H1 (cell line): ENCODE data around the gene TXLNB. TPM values are rescaled to one million over a fixed set of nuclear protein-coding genes. Genes with fewer than 3 reads are reported as not detected.

Source experiments
- CHD7 ChIP-seq: fragments of 300-600 bp; sonication (generic); IDR thresholded peaks from 2 replicates; pipeline ENCODE4 v1.7.1; 2012; ENCODE audit warnings: low read length, moderate library complexity, mild to moderate bottlenecking, inconsistent platforms; ENCODE audit not compliant: insufficient replicate concordance
- CTCF ChIP-seq, 3 experiments: IDR thresholded peaks; 1 replicate in 2 of 3; 2 replicates in 1 of 3; pipeline versions ENCODE4 v1.5.1 to v1.6.1; 2011; ENCODE audit warnings: low read length in 3 of 3, mild to moderate bottlenecking in 3 of 3, inconsistent platforms in 2 of 3, low read depth in 1 of 3, moderate library complexity in 1 of 3; ENCODE audit not compliant: insufficient read depth in 1 of 3; ENCODE audit errors: control extremely low read depth in 1 of 3
- HDAC2 ChIP-seq, 2 experiments: fragments of 300-600 bp in 1 of 2; sonication (generic) in 1 of 2; IDR thresholded peaks; 2 replicates each; pipeline ENCODE4 v1.6.1; 2011 to 2012; ENCODE audit warnings: low read depth in 2 of 2, low read length in 2 of 2, mild to moderate bottlenecking in 2 of 2, moderate library complexity in 2 of 2, borderline replicate concordance in 1 of 2, inconsistent platforms in 1 of 2
- KDM1A ChIP-seq: fragments of 200-600, 300-600 bp; sonication (generic); IDR thresholded peaks from 2 replicates; pipeline ENCODE4 v1.7.1; 2016; ENCODE audit warnings: mild to moderate bottlenecking, low read length, borderline replicate concordance
- polyA plus RNA-seq, 7 experiments: library from polyadenylated mRNA; depleted of rRNA in 3 of 7; stranded (reverse) in 5 of 7; unstranded in 2 of 7; fragments of >200 nt in 5 of 7; fragments of 200-250 nt in 2 of 7; gene quantifications; 1 replicate in 5 of 7; 2 replicates in 1 of 7; 4 replicates in 1 of 7; pipeline versions ENCODE4 v1.2.1 to v1.2.3, GENCODE V29; 2011 to 2013; ENCODE audit warnings: missing spikeins in 2 of 7, mixed read lengths in 2 of 7
- total RNA-seq: library from RNA; stranded (reverse); fragmentation: NEBNext Ultra II Directional; extraction: Animal tissue kit (Norgen Biotek cat#: 25700); gene quantifications from 2 replicates; pipeline ENCODE4 v1.2.1, GENCODE V29; 2021

The TXLNB gene
- total and polyA plus RNA-seq, 2 of the 8 experiments (the other 6 are each of a cell fraction or from before 2014, with no cell fraction given), result 0.05 to 0.17 TPM

DNA sequence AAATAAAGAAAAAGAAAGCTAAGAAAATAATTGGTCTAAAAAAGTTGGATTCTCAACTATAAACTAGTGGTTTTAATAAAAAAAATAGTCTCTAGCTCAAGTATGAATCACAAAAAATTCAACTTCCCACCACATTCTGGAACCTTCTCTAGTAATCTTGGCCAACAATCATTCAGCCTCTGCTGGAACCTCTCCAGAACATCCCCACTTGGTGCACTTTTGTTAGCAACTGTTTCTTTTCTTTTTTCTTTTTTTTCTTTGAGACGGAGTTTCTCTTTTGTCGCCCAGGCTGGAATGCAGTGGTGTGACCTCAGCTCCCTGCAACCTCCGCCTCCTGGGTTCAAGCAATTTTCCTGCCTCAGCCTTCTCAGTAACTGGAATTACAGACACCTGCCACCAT, 35.7 kb downstream of the TXLNB start (continued):
- TF ChIP-seq HDAC2 (IDR thresholded peaks at IDR 0.05; ENCODE audit: borderline replicate concordance in 1 of 2, low read depth in 2 of 2, low read length in 2 of 2) (no peak), CHD7 (no peak), CTCF (IDR thresholded peaks at IDR 0.05; ENCODE audit: control extremely low read depth in 1 of 3, insufficient read depth in 1 of 3, low read depth in 1 of 3, low read length in 3 of 3) (no peak), KDM1A (no peak)
